ENCODE results near the gene PCAT6.
A peak's percentile ranks its signal among the peaks of the same experiment; 100 is the strongest.
"Not testable (repeated sequence)": the region's sequence is repeated elsewhere in the genome, so short reads cannot be mapped to it uniquely, and the experiment has no call there.

The PCAT6 gene

DNA sequence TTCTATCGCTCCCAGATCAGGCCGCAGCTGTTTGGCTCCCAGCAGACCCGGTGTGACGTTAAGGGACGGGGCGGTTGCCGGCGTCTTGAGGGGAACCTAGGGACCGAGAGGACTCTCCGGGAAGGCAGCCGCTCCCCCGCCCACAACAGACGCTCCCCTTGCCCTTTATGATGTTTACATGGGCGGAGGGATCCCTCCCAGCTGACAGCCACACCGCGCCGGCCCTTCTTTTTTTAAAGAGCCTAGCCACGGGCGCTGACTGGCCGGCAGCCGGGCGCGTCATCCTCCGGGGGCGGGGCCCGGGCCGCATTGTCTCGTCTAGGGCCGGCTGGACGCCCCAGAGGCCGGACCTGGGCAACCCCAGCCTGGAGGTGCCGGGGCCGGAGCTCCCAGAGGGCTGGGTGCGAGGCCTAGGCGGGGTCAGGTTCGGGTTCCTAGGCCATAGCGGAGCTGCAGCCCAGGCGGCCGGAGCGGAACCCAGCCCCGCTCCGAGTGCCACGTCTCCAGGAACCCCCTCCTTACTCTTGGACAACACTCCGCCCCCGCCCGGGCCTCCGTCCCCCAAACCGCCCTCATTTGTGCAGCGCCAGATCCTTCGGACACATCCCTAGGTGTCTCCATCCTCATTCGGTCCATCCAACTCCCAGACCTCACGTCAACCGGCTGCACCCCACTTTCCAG, at the start of gene PCAT6:
PCAT6 (plus strand) TSS at position 340 of the 681 bp plus-strand sequence.
- FAIRE-seq = peak; percentile 4

DNA sequence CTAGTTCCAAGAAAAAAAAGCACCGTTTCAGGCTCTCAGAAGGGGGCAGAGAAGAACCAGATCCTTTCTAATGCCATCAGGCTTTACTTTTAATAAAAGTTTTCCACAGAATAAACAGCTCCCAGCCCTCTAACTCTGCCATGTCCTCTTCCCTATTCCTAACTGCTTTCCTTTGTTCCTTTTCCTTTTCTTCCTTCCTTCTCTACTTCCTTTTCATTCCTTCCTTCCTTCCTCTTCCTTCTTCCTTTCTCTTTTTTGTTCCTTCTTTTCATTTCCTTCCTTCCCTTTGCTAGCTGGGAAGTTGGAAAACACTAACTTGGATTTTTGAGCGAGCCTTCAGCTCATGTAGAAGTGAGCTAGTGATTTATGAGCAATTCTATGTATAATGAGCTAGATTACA, 48.7 kb upstream of the PCAT6 start:
- FAIRE-seq = no peak

DNA sequence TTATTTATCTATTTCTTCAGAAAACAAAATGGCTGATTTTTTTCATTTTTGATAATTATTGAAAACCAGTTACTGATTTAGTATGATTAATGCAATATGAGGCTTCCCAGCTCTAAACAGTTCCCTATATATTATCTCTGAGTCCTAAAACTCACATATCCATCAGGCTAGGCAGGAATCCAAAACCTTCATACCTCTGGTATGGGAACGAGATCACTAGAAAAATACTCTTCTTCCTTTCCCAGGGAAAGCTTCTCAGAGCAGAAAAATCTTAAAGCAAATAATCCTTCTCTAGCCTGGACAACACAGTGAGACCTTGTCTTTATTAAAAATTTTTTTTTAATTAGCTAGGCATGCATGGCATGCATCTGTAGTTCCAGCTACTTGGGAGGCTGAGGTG, 45.0 kb upstream of the PCAT6 start:
- FAIRE-seq = no peak

DNA sequence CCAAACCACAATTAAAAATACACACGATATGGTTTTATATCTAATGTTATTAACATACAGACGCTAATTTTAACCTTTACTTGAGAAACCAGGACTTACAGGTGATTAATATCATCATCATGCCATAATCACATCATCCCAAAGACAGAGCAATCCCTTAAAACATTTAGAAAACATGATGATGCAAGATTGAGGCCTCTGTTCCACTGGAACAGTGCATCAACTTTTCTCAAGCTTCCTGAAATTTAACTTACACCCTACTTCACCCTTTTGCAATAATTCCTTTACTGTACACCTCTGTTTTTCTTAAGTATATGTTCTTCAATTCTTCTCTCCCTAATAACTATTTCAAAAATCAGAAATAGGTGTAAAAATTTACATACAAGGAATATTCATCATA, 40.6 kb upstream of the PCAT6 start:
- no peak for FAIRE-seq

DNA sequence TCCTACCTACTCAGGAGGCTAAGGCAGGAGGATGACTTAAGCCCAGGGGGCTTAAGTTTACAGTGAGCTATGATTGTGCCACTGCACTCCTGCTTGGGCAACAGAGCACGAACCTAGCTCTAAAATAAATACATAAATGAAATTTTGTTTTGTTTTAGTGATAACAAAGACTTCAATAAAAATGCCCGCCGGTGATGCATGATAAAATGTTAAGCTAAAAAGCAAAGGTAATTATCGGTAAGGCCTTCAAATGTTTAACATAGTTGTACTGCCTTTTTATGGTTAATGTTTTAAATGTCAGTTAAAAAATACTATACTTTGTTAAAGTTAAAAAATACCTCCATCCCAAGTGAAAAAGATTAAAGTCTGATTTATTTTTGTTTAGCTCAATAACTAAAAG, 29.6 kb upstream of the PCAT6 start:
- FAIRE-seq = no peak

DNA sequence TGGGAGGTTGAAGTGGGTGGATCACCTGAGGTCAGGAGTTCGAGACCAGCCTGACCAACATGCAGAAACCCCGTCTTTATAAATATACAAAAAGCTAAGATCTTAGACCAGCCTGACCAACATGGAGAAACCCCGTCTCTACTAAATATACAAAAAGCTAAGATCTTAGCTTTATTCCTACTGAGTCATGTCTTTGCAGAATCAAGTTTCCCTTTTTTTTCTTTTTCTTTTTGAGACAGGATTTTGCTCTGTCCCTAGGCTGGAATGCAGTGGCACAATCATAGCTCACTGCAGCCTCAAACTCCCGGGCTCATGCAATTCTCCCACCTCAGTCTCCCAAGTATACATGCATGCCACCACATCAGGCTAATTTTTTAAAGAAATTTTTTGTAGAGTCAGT, 23.9 kb upstream of the PCAT6 start:
- no peak for FAIRE-seq

DNA sequence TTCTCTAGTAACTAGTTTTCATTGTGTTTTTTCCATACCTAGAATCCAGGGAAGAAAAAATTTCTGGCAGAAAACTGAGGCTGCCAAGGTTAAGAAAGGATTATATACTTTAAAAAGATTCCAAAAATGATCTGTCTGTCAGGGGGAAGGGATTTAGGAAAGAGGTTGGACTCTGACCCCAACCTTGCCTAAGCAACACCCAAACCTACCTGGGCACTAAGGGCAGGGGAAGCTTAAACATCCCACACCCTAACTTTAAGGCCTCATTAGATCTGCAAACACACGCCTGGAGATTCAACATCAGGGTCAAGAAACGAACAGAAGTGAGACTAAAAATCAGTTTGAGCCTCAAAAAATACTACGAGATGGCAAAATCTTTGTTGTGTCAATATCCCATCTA, 22.0 kb upstream of the PCAT6 start:
- no peak for FAIRE-seq

DNA sequence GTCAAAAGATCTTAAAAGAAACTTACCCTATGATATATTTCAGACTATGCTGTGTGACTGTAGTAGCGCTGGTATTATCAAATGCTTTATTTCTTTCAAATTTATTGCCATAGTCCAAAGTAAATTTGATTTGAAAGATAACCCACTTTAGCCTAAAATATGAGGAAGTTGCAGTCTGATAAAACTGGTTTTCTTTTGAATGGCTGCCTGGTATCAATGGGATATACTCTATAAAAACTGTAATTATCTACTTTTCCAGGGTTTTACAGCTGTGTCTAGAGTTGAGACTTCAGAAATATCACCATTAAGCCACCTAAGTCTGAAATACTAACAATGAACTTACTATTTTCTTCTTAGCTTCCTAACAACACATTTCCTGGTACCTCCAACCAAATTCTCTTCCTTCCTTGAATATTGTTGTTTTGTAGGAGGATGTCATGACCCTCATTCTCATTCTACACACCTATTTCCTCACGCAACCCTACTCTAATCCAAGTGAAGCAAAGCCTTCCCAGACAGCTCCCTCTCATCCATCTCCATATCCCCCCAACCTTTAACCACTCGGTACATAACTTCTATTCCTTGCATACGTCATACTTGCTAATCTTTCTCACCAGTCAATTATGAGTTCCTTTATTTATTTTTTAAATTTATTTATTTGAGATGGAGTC, 19.5 kb upstream of the PCAT6 start:
- FAIRE-seq = no peak

DNA sequence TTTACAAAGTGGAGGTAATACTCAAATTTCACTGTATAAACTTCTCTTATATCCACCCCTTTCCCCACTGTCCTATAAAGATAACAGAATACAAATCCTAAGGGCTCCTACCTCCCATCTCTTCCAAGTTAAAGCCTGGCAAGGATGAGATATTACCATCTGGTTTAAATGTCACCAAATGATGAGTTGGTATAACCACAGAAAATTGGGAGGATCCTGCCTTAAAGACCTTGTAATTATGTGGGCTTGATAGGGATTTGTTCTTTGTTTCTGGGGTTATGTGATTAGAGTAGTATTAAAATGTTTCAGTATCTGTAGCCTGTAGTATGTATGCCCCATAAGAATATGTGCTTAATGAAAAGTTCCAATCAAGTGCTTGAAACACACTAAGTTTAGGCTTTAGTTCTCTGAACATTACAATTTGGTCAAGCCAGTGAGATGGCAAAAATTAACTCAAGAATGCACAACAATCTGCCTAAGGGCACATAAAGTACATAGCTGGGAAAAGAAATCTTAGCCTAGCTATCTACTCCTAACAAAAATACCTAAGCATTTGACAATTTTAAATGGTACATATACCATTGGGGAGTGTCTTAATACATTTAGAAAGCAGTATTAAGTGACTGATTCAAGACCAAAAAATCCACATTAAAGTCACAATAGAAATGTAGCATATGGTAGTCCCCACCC, 16.6 kb upstream of the PCAT6 start:
- FAIRE-seq = no peak

DNA sequence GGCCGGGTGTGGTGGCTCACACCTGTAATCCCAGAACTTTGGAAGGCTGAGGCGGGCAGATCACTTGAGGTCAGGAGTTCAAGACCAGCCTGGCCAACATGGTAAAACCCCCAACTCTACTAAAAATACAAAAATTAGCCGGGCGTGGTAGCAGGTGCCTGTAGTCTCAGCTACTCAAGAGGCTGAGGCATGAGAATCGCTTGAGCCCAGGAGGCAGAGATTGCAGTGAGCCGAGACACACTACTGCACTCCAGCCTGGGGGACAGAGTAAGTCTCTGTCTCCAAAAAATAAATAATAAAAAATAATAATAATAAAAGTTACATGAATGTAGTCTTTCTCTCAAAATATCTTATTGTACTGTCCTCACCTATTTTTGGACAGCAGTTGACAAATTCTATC, 15.8 kb upstream of the PCAT6 start:
- not testable (repeated sequence) for FAIRE-seq

DNA sequence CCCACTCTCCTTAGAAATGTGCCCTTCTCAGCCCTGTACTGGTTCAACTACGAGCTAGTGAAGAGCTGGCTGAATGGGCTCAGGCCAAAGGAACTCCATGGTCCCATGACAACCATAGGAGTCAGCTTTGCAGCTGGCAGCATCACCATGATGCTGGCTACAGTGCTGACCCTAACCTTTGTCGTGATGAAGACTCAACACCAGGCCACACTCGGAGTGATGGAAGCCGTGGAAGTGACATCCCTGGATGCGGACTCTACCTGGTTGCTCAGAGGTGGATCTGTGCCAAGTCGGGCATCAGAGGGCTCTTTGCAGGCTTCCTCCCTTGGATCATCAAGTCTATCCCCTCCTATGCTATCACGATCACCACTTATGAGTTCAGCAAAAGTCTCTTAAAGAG, 14.1 kb upstream of the PCAT6 start:
- no peak for FAIRE-seq

DNA sequence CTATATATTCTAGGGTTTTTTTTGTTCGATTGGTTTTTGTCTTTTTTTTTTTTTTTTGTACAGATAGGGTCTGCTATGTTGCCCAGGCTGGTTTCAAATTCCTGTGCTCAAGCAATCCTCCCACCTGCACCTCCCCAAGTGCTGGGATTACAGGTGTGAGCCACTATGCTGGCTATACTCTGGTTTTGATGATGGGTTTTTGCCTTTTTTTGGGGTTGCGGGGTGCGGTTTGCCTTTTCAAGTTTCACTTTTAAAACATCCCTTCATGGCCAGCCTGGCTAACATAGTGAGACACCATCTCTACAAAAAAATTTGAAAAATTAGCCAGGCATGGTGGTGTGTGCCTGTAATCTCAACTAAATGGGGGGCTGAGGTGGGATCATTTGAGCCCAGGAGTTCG, 12.5 kb upstream of the PCAT6 start:
- no peak for FAIRE-seq

DNA sequence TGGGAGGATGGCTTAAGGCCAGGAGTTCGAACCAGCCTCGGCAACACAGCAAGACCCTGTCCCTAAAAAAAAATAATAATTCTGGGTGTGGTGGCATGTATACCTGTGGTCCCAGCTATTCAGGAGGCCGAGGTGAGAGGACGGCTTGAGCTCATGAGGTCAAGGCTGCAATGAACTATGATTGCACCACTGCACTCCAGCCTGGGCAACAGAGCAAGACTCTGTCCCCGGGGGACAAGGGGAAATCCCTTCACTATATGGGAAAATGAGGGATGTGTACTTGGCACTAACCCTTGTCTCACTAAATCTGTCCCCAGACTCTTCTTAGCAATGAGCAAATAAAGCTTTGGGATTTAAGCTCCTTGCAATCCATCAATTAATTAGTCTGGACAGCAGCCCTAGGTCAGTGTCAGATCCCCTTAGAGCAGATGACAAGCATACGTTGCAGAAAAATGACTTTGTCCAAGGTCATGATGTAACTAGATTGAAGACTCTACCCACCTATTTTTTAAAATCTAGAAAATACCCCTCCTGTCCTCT, 11.9 kb upstream of the PCAT6 start:
- no peak for FAIRE-seq

DNA sequence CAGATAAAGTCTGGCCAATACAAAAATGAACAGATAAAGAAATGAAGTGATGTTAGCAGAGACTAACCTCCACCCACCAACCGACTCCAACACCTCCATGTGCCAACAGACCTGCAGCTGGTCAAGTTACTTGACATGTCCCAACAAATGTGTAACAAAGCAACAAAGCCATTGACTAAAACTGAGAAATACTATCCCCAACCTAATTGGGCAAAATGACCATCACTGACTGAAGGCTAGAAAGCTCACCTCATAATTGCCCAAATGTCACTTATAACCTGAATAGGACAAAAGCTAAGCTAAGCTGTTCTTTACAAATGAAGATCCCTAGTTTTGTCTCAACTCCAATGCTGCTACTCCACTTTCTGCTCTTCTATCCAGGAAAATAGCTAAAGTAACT, 10.0 kb upstream of the PCAT6 start:
- FAIRE-seq = no peak

DNA sequence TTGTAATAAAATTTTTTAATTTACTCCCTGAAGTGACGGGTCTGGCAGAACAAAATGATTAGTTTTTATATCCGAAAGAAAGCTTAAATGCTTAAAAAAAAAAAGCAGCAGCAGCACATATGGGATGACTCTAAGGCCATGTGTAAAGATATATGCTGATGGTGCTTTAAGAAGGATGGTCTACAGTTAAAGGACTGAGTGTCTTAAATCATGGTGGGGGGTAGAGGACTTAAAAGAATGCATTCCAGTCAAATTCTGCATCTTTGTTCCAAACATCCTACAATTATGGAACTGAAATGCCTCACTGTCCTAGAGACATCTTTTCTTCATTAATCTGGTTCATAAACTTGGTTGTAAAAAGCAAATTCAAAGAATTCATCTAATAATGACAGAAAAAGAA, 9.6 kb upstream of the PCAT6 start:
- FAIRE-seq = no peak

DNA sequence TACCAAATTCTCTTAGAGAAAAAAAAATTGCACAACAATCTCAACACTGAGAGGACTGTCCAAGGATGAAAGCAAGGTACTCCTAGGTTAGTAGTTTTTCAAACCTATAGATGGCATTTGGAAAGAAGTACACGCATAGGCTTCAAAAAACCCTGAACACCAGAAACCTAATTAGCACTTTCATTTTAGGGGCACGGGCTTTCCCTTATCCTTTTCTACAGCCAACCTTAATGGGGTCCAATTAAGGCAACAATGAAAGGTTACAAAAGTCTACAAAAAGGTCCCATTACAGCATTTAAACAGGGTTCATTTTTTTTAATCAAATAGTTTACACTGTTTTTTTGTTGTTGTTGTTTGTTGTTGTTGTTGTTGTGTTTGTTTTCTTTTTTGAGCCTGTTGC, 8.7 kb upstream of the PCAT6 start:
- no peak for FAIRE-seq

DNA sequence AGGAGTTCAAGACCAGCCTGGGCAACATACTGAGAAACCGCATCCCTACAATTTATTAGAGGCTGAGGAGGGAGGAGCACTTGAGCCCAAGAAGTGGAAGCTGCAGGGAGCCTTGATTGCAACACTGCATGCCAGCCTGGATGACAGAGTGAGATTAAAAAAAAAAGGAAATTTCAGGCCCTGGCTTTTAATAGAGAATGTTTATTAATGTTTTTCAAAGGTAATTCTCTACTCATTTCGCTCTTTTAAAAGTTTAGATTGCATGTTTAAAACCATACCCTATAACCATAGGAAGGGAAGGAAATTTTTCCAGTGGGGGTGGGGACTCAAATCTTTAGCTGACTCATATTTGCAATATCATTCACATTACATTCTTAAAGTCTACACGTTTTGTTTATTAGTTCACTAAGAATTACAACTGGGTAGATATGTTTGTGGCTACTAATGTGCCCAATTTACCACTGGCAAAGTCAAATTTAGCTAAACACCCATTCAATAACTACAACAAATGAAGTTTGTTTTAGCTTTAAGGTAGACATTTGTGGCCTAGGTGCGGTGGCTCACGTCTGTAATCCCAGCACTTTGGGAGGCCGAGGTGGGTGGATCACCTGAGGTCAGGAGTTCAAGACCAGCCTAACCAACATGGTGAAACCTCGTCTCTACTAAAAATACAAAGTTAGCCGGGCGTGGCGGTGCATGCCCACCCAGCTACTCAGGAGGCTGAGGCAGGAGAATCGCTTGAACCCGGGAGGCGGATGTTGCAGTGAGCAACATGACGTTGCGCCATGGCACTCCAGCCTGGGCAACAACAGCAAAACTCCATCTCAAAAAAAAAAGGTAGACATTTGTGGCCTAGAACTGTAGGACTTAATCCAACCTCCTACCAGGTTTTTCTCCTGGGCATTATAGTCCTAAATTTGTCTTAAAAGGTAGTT, 7.5 kb upstream of the PCAT6 start:
- no peak for FAIRE-seq

DNA sequence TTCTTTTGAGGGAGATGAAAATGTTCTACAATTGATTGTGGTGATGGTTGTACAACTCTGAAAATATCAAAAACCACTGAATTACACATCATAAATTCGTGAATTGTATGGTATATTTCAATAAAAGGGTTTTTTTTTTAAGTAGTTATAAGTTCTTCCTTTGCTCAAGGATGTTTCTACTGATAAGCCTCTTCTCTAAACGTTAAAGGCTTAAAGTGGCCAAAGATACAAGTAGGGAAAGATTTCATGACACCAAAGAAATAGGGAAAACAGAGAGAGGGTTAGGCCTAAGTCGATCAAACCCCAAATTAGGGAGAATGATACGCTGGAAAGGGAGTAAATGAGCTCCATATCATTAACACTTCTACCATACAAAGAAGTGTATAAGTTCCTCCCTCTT, 6.6 kb upstream of the PCAT6 start:
- FAIRE-seq = no peak

DNA sequence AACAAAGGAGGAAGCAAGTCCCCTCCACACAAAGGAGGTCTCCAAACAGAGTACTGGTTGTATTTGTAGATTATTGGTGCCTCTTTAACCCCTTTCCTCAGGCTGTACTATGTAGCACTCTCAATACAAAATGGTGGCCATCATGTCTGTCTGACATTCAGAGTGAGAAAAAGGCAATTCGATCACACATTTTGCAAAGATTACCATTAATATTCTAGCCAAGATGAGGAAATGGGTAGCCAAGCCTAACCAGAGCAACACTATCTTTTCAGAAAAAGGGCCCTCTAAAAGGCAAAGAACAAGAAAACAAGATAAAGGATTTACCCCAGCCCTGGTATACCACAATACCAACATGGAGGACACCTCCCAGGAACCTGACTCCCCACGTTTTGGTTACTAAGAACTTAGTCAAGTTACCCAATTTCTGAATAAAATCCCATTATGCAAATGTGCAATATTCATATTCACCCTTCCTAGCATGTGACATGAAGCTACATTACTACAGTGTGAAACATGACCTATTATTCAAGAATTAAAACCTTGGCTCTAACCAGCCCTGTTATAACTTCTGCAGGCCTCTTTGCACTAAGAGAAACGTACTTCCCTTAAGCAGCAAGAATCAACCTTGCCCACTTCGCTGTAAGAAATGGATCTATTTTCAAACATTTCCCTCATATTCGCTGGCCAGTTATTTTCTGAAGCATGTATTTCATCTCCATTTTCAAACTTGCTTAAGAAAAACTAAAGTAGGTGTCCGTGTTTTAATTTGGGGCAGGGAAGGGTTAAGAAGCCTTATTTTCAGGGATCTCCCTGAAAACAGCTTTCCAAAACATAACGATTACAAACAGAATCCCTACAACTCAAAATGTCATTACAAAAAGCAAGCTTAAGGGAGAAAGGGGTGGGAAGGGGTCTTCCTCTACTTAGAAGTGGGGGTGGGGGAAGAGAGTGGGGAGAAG, 4.6 kb upstream of the PCAT6 start:
- no peak for FAIRE-seq

DNA sequence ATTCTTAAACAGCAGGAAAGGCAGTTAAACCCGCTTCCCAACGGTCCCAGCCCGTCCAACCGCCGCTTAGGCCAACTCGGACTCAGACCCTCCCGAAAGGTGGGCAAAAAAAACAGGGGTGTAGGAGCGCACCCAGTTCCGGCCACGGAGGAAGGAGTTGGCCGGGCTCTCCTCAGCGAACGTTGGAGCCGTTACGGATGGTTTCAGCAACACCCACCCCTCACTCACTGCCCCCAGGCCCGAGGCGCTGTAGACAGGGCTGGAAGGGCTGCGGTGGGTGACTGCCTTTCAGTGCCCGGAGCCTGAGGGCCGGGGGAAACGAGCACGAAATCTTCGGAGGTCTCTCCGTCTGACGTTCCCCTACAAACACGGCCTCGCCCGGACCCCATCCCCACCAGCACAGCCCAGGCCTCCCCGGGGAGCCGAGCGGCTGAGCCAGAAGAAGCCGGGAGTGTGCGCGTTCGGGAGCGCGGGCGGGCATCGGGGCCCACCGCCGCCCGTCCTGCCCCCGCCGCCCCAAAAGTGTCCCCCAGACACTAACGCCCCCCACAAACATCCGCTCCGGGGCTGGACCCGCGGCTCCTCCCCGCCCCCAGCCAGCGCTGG, 3.8 kb upstream of the PCAT6 start:
- no peak for FAIRE-seq

DNA sequence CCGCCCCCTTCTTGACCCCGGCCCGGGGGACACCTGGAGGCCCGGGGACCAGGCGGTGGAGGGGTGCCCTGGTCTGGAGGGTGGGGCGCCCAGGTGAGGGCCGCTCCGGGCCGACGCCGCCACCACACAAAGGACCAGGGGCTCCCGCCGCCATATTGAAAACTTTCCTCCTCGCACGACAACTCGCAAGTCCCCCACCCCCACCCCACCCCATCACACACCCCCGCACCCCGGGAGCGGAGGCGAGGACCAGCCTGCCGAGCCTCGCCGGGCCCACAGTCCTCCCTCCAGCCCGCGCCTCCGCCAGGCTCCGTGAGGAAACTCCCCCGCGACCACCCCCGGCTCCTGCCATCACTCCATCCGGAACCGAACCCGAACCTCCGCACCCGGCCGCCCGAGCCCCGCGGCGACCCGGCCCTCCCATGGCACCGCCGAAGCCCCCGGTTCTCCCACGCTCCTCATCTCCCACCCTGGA, 3.3 kb upstream of the PCAT6 start:
- no peak for FAIRE-seq
